GM23248 (cell line): ENCODE results near the gene KAT2B. TPM values are rescaled to one million over a fixed set of nuclear protein-coding genes. Genes with fewer than 3 reads are reported as not detected.
A peak's percentile ranks its signal among the peaks of the same experiment; 100 is the strongest.

Experiments used
- DNase-seq: peaks from one replicate; pipeline ENCODE4 v3.0.0-alpha.2; 2015
- H2AFZ ChIP-seq: fragments of 200-600 bp; sonication (generic); 2 replicates; pipeline ENCODE4 v1.6.1; 2016; ENCODE audit warnings: antibody characterized with exemption
- H3F3A ChIP-seq: fragments of 200-600 bp; sonication (generic); 2 replicates; pipeline ENCODE4 v1.6.1; 2016; ENCODE audit warnings: mild to moderate bottlenecking, antibody characterized with exemption, mixed run types; ENCODE audit not compliant: insufficient read depth
- H3K27ac ChIP-seq: fragments of 200-600 bp; sonication (generic); 2 replicates; pipeline ENCODE4 v1.5.1; 2016; ENCODE audit warnings: mild to moderate bottlenecking
- H3K27me3 ChIP-seq: fragments of 200-600 bp; sonication (generic); replicated peaks from 2 replicates; pipeline ENCODE4 v1.6.1; 2016; ENCODE audit warnings: mild to moderate bottlenecking; ENCODE audit not compliant: insufficient read depth
- H3K36me3 ChIP-seq: fragments of 200-600 bp; sonication (generic); 2 replicates; pipeline ENCODE4 v1.6.1; 2016; ENCODE audit warnings: low read depth, mild to moderate bottlenecking
- H3K4me1 ChIP-seq: fragments of 200-600 bp; sonication (generic); 2 replicates; pipeline ENCODE4 v1.6.1; 2016; ENCODE audit warnings: mild to moderate bottlenecking; ENCODE audit not compliant: insufficient read depth
- H3K4me2 ChIP-seq: fragments of 200-600 bp; sonication (generic); one replicate; pipeline ENCODE4 v1.6.1; 2016; ENCODE audit warnings: mild to moderate bottlenecking; ENCODE audit not compliant: unreplicated experiment
- H3K4me3 ChIP-seq: fragments of 200-600 bp; sonication (generic); 2 replicates; pipeline ENCODE4 v1.5.1; 2016; ENCODE audit warnings: mild to moderate bottlenecking
- H3K79me2 ChIP-seq: fragments of 200-600 bp; sonication (generic); 2 replicates; pipeline ENCODE4 v1.6.1; 2016; ENCODE audit warnings: mild to moderate bottlenecking; ENCODE audit not compliant: insufficient read depth
- H3K9ac ChIP-seq: fragments of 200-600 bp; sonication (generic); 2 replicates; pipeline ENCODE4 v1.6.1; 2016; ENCODE audit warnings: mild to moderate bottlenecking
- H3K9me2 ChIP-seq: fragments of 200-600 bp; sonication (generic); 2 replicates; pipeline ENCODE4 v1.6.1; 2016; ENCODE audit warnings: mixed run types, mild to moderate bottlenecking, moderate library complexity; ENCODE audit not compliant: insufficient read depth
- H3K9me3 ChIP-seq: fragments of 200-600 bp; sonication (generic); one replicate; pipeline ENCODE4 v1.6.1; 2017; ENCODE audit warnings: low read depth
- H4K20me1 ChIP-seq: fragments of 200-600 bp; sonication (generic); 2 replicates; pipeline ENCODE4 v1.6.0; 2016; ENCODE audit not compliant: insufficient read depth
- EZH2 ChIP-seq: fragments of 200-600 bp; sonication (generic); IDR thresholded peaks from 2 replicates; pipeline ENCODE4 v1.6.1; 2018; ENCODE audit warnings: antibody characterized with exemption, mild to moderate bottlenecking; ENCODE audit not compliant: insufficient read depth, poor library complexity, severe bottlenecking
- EZH2phosphoT487 ChIP-seq: fragments of 200-600 bp; sonication (generic); IDR thresholded peaks from 2 replicates; pipeline ENCODE4 v1.6.1; 2018; ENCODE audit warnings: antibody characterized with exemption, moderate library complexity, mild to moderate bottlenecking, low read depth; ENCODE audit not compliant: insufficient read depth
- WGBS, 2 experiments: methylation state at CpG; one replicate each; pipeline ENCODE4 v1.1.6; 2015 to 2017; ENCODE audit warnings: low lambda C conversion rate in 2 of 2, low coverage in 1 of 2; ENCODE audit errors: missing lambda C conversion rate in 2 of 2; 5-methylcytosine and 5-hydroxymethylcytosine counted together
- in situ Hi-C: fragments of 300-500 bp; cut with MboI; formaldehyde crosslinking; loops from 2 replicates; pipeline ENCODE4 v1.15.0; 2020
- polyA plus RNA-seq: library from polyadenylated mRNA; unstranded; fragments of >200 nt; fragmentation: Nextera tagmentation; extraction: Ambion mirVana; gene quantifications from 2 replicates; pipeline ENCODE4 v1.2.1, GENCODE V29; 2016
- total RNA-seq: library from RNA; depleted of rRNA; stranded (reverse); fragments of >200 nt; shearing (Covaris generic); gene quantifications from 2 replicates; pipeline ENCODE4 v1.2.3, GENCODE V29; 2014

KAT2B gene
- total and polyA plus RNA-seq, 2 experiments from 2014 or later, result 1.5 to 13.5 TPM

- in situ Hi-C loops, result no loop called here
- Histone ChIP-seq H3K36me3 (no peaks in the 10 kb centered on the region), H3F3A (peaks cover 33% of the 10 kb centered on the region), H3K4me2 (no peak overlapping the region), H3K79me2 (0 out of 2 replicates have a peak, but pooled peaks cover 4% of the 10 kb centered on the region), H3K9me2 (no peaks in the 10 kb centered on the region), H3K27ac (no peak overlapping the region), H3K27me3 (no peaks in the 10 kb centered on the region), H2AFZ (no peak overlapping the region), H3K9me3 (no peaks in the 10 kb centered on the region), H3K4me3 (no peak overlapping the region), H4K20me1 (no peaks in the 10 kb centered on the region), H3K4me1 (peaks cover 25% of the 10 kb centered on the region), H3K9ac (no peak overlapping the region)
- no peak for DNase-seq
- TF ChIP-seq EZH2 (no peak), EZH2phosphoT487 (no peak)
- 86 to 89% methylated on average over 3 of the region's 3 CpGs for WGBS, 2 experiments
These were observed 19.7 kb downstream of the KAT2B start for GRCh38 chr3:20059929-20060328.

- TF ChIP-seq EZH2phosphoT487 (no peak), EZH2 (no peak)
- 46 to 57% methylated on average over 4 of the region's 4 CpGs for WGBS, 2 experiments
- Histone ChIP-seq H3K27me3 (no peaks in the 10 kb centered on the region), H3K4me2 (peak overlapping the region; percentile 83), H3K9me2 (no peaks in the 10 kb centered on the region), H2AFZ (peak overlapping the region; percentile 74), H3K4me1 (peaks cover 25% of the 10 kb centered on the region), H3K79me2 (0 out of 2 replicates have a peak, but pooled peaks cover 4% of the 10 kb centered on the region), H3F3A (peaks cover 22% of the 10 kb centered on the region), H3K9ac (peak overlapping the region; percentile 26; the same call in 1 of the 2 replicates), H3K27ac (peak overlapping the region; percentile 25; the same call in 1 of the 2 replicates), H4K20me1 (no peaks in the 10 kb centered on the region), H3K4me3 (peak overlapping the region; percentile 57), H3K36me3 (no peaks in the 10 kb centered on the region), H3K9me3 (no peaks in the 10 kb centered on the region)
- in situ Hi-C loops, result no loop called here
- DNase-seq, result peak; percentile 63
These were observed 20.9 kb downstream of the KAT2B start for GRCh38 chr3:20060974-20061685.

GRCh38 chr3:20062996-20063395 is 22.8 kb downstream of the KAT2B start:
- no peak overlapping the region for H2AFZ ChIP-seq
- H3K4me1 ChIP-seq, result 0 out of 2 replicates have a peak, but pooled peaks cover 9% of the 10 kb centered on the region
- no peaks in the 10 kb centered on the region for H3K36me3 ChIP-seq
- WGBS, 2 experiments, result 89 to 94% methylated on average over 4 of the region's 4 CpGs
- in situ Hi-C loops, result no loop called here
- H3K4me2 ChIP-seq, result no peak overlapping the region
- no peak for DNase-seq
- no peaks in the 10 kb centered on the region for H4K20me1 ChIP-seq
- 0 out of 2 replicates have a peak, but pooled peaks cover 4% of the 10 kb centered on the region for H3K79me2 ChIP-seq
- H3K27ac ChIP-seq, result no peak overlapping the region
- H3F3A ChIP-seq, result peaks cover 6% of the 10 kb centered on the region; the same call in 1 of the 2 replicates
- no peaks in the 10 kb centered on the region for H3K9me3 ChIP-seq
- no peak overlapping the region for H3K4me3 ChIP-seq
- no peaks in the 10 kb centered on the region for H3K27me3 ChIP-seq
- no peak for TF ChIP-seq EZH2phosphoT487
- TF ChIP-seq EZH2, result no peak
- H3K9me2 ChIP-seq, result no peaks in the 10 kb centered on the region
- no peak overlapping the region for H3K9ac ChIP-seq

GRCh38 chr3:20064387-20064786 is 24.1 kb downstream of the KAT2B start:
- in situ Hi-C loops, result no loop called here
- 0 out of 2 replicates have a peak, but pooled peaks cover 4% of the 10 kb centered on the region for H3K79me2 ChIP-seq
- no peak overlapping the region for H2AFZ ChIP-seq
- H3K9me2 ChIP-seq, result no peaks in the 10 kb centered on the region
- H3K27ac ChIP-seq, result no peak overlapping the region
- TF ChIP-seq EZH2phosphoT487 (no peak), EZH2 (no peak)
- H3K9ac ChIP-seq, result no peak overlapping the region
- H3K4me3 ChIP-seq, result no peak overlapping the region
- H3K9me3 ChIP-seq, result no peaks in the 10 kb centered on the region
- H3F3A ChIP-seq, result peaks cover 6% of the 10 kb centered on the region; the same call in 1 of the 2 replicates
- no peaks in the 10 kb centered on the region for H4K20me1 ChIP-seq
- no peak overlapping the region for H3K4me2 ChIP-seq
- no peaks in the 10 kb centered on the region for H3K36me3 ChIP-seq
- WGBS, 2 experiments, result 59 to 66% methylated on average over 3 of the region's 3 CpGs
- DNase-seq, result no peak
- H3K4me1 ChIP-seq, result 0 out of 2 replicates have a peak, but pooled peaks cover 9% of the 10 kb centered on the region
- no peaks in the 10 kb centered on the region for H3K27me3 ChIP-seq
